HepG2 (cell line): ENCODE data around the gene SLC16A9. TPM values are rescaled to one million over a fixed set of nuclear protein-coding genes. Genes with fewer than 3 reads are reported as not detected.

Experiments
- ATAC-seq: fragments of 200-7000 bp; cut with Tn5 transposase; 3 replicates; pipeline ENCODE4 v1.9.1; 2020; ENCODE audit warnings: mild to moderate bottlenecking, moderate library complexity
- BruUV-seq: library from RNA; stranded (reverse); fragments of 400-500 nt; replicated peaks from 2 replicates; lab custom pipeline; 2021; lab: Mats Ljungman, UMichigan
- CTCF ChIA-PET: fragments of 300-600 bp; formaldehyde crosslinking; extraction: SDS; loops from one replicate; lab custom pipeline; 2021; ENCODE audit warnings: low total read pairs, inconsistent platforms, low intra/inter-chr PET ratio; lab: Yijun Ruan, JAX
- POLR2A ChIA-PET: fragments of 350-600 bp; sonication (Branson Sonifier 250); formaldehyde crosslinking; loops from one replicate; lab custom pipeline; 2020; ENCODE audit warnings: antibody characterized with exemption, inconsistent platforms; lab: Yijun Ruan, JAX
- DNase-seq: peaks from one replicate; pipeline ENCODE4 v3.0.0-alpha.2; 2015; ENCODE audit warnings: low spot score
- FAIRE-seq: peaks from 3 replicates; lab custom pipeline; 2011; peaks lifted over from hg19 to GRCh38; lab: Jason Lieb, UNC
- H2AFZ ChIP-seq: one replicate; pipeline ENCODE4 v1.6.1; 2011; ENCODE audit warnings: low read length, inconsistent platforms
- H3K27ac ChIP-seq: fragments of 300-600 bp; 3 replicates; pipeline ENCODE4 v1.8.0; 2011; ENCODE audit warnings: mixed run types, mild to moderate bottlenecking, mixed read lengths, low read length, inconsistent platforms; ENCODE audit not compliant: insufficient read depth; ENCODE audit errors: extremely low read length
- H3K27me3 ChIP-seq, 2 experiments: fragments of 200-600 bp in 1 of 2; 2 replicates in 1 of 2; 3 replicates in 1 of 2; pipeline versions ENCODE4 v1.6.0 to v1.8.0; 2011; ENCODE audit warnings: low read length in 2 of 2, mild to moderate bottlenecking in 2 of 2, moderate library complexity in 2 of 2, inconsistent platforms in 1 of 2; ENCODE audit not compliant: insufficient read depth in 2 of 2, control insufficient read depth in 1 of 2
- H3K36me3 ChIP-seq, 2 experiments: fragments of 200-600 bp in 1 of 2; replicated peaks in 1 of 2; 2 replicates in 1 of 2; 3 replicates in 1 of 2; pipeline versions ENCODE4 v1.5.1 to v1.8.0; 2011; ENCODE audit warnings: low read length in 2 of 2, inconsistent platforms in 1 of 2; ENCODE audit not compliant: insufficient read depth in 2 of 2, control insufficient read depth in 1 of 2
- H3K4me1 ChIP-seq: 2 replicates; pipeline ENCODE4 v1.5.1; 2012; ENCODE audit warnings: low read length, inconsistent platforms; ENCODE audit not compliant: insufficient read depth
- H3K4me2 ChIP-seq: 2 replicates; pipeline ENCODE4 v1.6.0; 2011; ENCODE audit warnings: low read depth, low read length, inconsistent platforms
- H3K4me3 ChIP-seq, 3 experiments: fragments of 200-600 bp in 1 of 3; sonication (generic), shearing (Covaris generic) in 1 of 3; replicated peaks in 1 of 3; 2 replicates each; pipeline ENCODE4 v1.5.1; 2011 to 2016; ENCODE audit warnings: low read length in 3 of 3, inconsistent platforms in 2 of 3, low read depth in 2 of 3, mild to moderate bottlenecking in 2 of 3, control low read depth in 1 of 3, mixed read lengths in 1 of 3; ENCODE audit not compliant: insufficient read depth in 1 of 3
- H3K79me2 ChIP-seq: one replicate; pipeline ENCODE4 v1.6.1; 2011; ENCODE audit warnings: low read length, inconsistent platforms; ENCODE audit not compliant: insufficient read depth
- H3K9ac ChIP-seq: 2 replicates; pipeline ENCODE4 v1.6.0; 2011; ENCODE audit warnings: mild to moderate bottlenecking, low read depth, low read length, inconsistent platforms; ENCODE audit not compliant: insufficient read depth
- H3K9me3 ChIP-seq: 2 replicates; pipeline ENCODE4 v1.5.1; 2012; ENCODE audit warnings: mild to moderate bottlenecking, low read length
- H4K20me1 ChIP-seq: 2 replicates; pipeline ENCODE4 v1.6.0; 2011; ENCODE audit warnings: inconsistent platforms, mild to moderate bottlenecking, low read length, moderate library complexity; ENCODE audit not compliant: insufficient read depth
- FOXA3 ChIP-seq: IDR thresholded peaks from 2 replicates; pipeline ENCODE4 v1.6.1; 2016; ENCODE audit warnings: missing genetic modification reagents, missing compliant biosample characterization
- JUNB ChIP-seq: sonication (generic); formaldehyde crosslinking; IDR thresholded peaks from 2 replicates; pipeline ENCODE4 v1.8.0; 2022; ENCODE audit warnings: missing genetic modification reagents, mild to moderate bottlenecking, borderline replicate concordance
- KDM1A ChIP-seq: IDR thresholded peaks from 2 replicates; pipeline ENCODE4 v1.6.1; 2016; ENCODE audit warnings: missing compliant biosample characterization
- MBD4 ChIP-seq: IDR thresholded peaks from 2 replicates; pipeline ENCODE4 v1.6.1; 2012; ENCODE audit warnings: low read length, inconsistent platforms, borderline replicate concordance
- MTF1 ChIP-seq: sonication (generic); formaldehyde crosslinking; IDR thresholded peaks from 2 replicates; pipeline ENCODE4 v1.5.0; 2020; ENCODE audit warnings: missing genetic modification reagents
- PAXIP1 ChIP-seq: sonication (generic); formaldehyde crosslinking; conservative IDR thresholded peaks from 2 replicates; pipeline ENCODE4 v1.4.0; 2020; ENCODE audit warnings: mild to moderate bottlenecking, missing genetic modification reagents, moderate library complexity
- POGK ChIP-seq: sonication (generic); formaldehyde crosslinking; conservative IDR thresholded peaks from 2 replicates; pipeline ENCODE4 v1.8.0; 2022; ENCODE audit warnings: mild to moderate bottlenecking, moderate library complexity, missing genetic modification reagents
- SALL2 ChIP-seq: sonication (generic); formaldehyde crosslinking; IDR thresholded peaks from 2 replicates; pipeline ENCODE4 v1.8.1; 2023; ENCODE audit warnings: mild to moderate bottlenecking, missing genetic modification reagents, inconsistent platforms
- SSRP1 ChIP-seq: IDR thresholded peaks from 2 replicates; pipeline ENCODE4 v1.6.1; 2016; ENCODE audit warnings: control low read depth
- ZNF703 ChIP-seq: sonication (generic); formaldehyde crosslinking; IDR thresholded peaks from 2 replicates; pipeline ENCODE4 v1.5.1; 2020; ENCODE audit warnings: missing genetic modification reagents, mild to moderate bottlenecking, moderate library complexity, borderline replicate concordance
- in situ Hi-C: cut with HindIII; loops from 2 replicates; pipeline ENCODE4 v1.10.0; 2017; ENCODE audit warnings: low pct_unique_long_range_greater_than_20kb; ENCODE audit not compliant: extremely low pct_ligation_motif_present
- intact Hi-C: fragments of 100-400 bp; cut with micrococcal nuclease; formaldehyde crosslinking; loops from one replicate; pipeline ENCODE4 v1.10.0; 2022; ENCODE audit not compliant: unreplicated experiment
- polyA plus RNA-seq, 8 experiments: library from polyadenylated mRNA; depleted of rRNA in 3 of 8; stranded (reverse) in 7 of 8; unstranded in 1 of 8; fragments of >200 nt; fragmentation: Illumina TruSeq in 4 of 8; extraction: Trizol in 4 of 8; gene quantifications; 2 replicates each; pipeline versions ENCODE4 v1.2.1 to v1.2.3, GENCODE V29; 2011 to 2016; ENCODE audit warnings: low read depth in 4 of 8, missing spikeins in 1 of 8, mixed read lengths in 1 of 8; ENCODE audit not compliant: insufficient read depth in 1 of 8
- total RNA-seq, 5 experiments: library from RNA; depleted of rRNA; stranded (reverse); fragments of >200 nt; fragmentation: Illumina TruSeq; extraction: Trizol; gene quantifications; 2 replicates each; pipeline ENCODE4 v1.2.3, GENCODE V29; 2016; ENCODE audit warnings: low read depth in 1 of 5
- TF ChIP-seq, protein P1 (sequence below): sonication (generic); formaldehyde crosslinking; IDR thresholded peaks from 2 replicates; pipeline ENCODE4 v1.4.0; 2020; ENCODE audit warnings: low read depth, missing genetic modification reagents
- TF ChIP-seq, protein P2 (sequence below): sonication (generic); formaldehyde crosslinking; IDR thresholded peaks from 2 replicates; pipeline ENCODE4 v1.4.0; 2020; ENCODE audit warnings: mild to moderate bottlenecking, missing genetic modification reagents

Gene SLC16A9
- total and polyA plus RNA-seq, 2 of the 13 experiments (the other 11 are each of a cell fraction or from before 2014, with no cell fraction given), result 0.01 to 0.09 TPM

DNA sequence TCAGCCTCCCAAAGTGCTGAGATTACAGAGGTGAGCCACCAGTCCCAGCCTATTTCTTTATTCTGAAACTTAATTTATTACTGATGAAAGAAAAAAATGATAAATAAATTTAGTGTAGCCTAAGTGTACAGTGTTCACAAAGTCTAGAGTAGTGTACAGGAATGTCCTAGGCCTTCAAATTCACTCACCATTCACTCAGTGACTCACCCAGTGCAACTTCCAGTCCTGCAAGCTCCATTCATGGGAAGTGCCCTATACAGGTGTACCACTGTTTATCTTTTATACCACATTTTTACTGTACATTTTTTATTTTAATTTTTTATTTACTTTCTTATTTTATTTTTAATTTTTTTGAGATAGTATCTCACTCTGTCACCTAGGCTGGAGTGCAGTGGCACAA lies 31.4 kb upstream of the SLC16A9 start:
- H4K20me1 ChIP-seq, result no peaks in the 10 kb centered on the region
- no peak overlapping the region for H3K9ac ChIP-seq
- no peak overlapping the region for H3K27ac ChIP-seq
- H2AFZ ChIP-seq, result no peak overlapping the region
- no peak overlapping the region for H3K4me3 ChIP-seq
- H3K9me3 ChIP-seq, result no peaks in the 10 kb centered on the region
- BruUV-seq, result no TSS peak
- peaks cover 7% of the 10 kb centered on the region for H3K4me1 ChIP-seq
- H3K79me2 ChIP-seq, result no peaks in the 10 kb centered on the region
- FAIRE-seq (no peak), ATAC-seq (no peak), DNase-seq (no peak)
- no peaks in the 10 kb centered on the region for H3K36me3 ChIP-seq
- intact Hi-C loops (no loop called here), in situ Hi-C loops (no loop called here)
- ChIA-PET CTCF (no interaction called here), POLR2A (no interaction called here)
- no peak overlapping the region for H3K4me2 ChIP-seq
- no peaks in the 10 kb centered on the region for H3K27me3 ChIP-seq
- TF ChIP-seq, protein P1, sequence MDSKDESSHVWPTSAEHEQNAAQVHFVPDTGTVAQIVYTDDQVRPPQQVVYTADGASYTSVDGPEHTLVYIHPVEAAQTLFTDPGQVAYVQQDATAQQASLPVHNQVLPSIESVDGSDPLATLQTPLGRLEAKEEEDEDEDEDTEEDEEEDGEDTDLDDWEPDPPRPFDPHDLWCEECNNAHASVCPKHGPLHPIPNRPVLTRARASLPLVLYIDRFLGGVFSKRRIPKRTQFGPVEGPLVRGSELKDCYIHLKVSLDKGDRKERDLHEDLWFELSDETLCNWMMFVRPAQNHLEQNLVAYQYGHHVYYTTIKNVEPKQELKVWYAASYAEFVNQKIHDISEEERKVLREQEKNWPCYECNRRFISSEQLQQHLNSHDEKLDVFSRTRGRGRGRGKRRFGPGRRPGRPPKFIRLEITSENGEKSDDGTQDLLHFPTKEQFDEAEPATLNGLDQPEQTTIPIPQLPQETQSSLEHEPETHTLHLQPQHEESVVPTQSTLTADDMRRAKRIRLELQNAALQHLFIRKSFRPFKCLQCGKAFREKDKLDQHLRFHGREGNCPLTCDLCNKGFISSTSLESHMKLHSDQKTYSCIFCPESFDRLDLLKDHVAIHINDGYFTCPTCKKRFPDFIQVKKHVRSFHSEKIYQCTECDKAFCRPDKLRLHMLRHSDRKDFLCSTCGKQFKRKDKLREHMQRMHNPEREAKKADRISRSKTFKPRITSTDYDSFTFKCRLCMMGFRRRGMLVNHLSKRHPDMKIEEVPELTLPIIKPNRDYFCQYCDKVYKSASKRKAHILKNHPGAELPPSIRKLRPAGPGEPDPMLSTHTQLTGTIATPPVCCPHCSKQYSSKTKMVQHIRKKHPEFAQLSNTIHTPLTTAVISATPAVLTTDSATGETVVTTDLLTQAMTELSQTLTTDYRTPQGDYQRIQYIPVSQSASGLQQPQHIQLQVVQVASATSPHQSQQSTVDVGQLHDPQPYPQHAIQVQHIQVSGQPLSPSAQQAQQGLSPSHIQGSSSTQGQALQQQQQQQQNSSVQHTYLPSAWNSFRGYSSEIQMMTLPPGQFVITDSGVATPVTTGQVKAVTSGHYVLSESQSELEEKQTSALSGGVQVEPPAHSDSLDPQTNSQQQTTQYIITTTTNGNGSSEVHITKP, result no peak
- TF ChIP-seq PAXIP1 (CRISPR knock-in tag), result no peak
- TF ChIP-seq MBD4, result no peak
- no peak for TF ChIP-seq FOXA3 (CRISPR knock-in tag)
- no peak for TF ChIP-seq SALL2 (CRISPR knock-in tag)
- TF ChIP-seq ZNF703 (CRISPR knock-in tag), result no peak
- TF ChIP-seq, protein P2, sequence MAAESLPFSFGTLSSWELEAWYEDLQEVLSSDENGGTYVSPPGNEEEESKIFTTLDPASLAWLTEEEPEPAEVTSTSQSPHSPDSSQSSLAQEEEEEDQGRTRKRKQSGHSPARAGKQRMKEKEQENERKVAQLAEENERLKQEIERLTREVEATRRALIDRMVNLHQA, result no peak
- TF ChIP-seq POGK, result no peak
- no peak for TF ChIP-seq KDM1A (CRISPR knock-in tag)
- no peak for TF ChIP-seq JUNB (CRISPR knock-in tag)
- no peak for TF ChIP-seq MTF1
- TF ChIP-seq SSRP1 (CRISPR knock-in tag), result no peak
